OCI-LY1 (cell line): ENCODE data around the gene NPAS3.

Experiments
- EZH2 ChIP-seq: fragments of 200-600 bp; sonication (generic), shearing (Covaris generic); IDR thresholded peaks from 2 replicates; pipeline ENCODE4 v1.8.0; 2017; ENCODE audit warnings: borderline replicate concordance, mixed run types, mild to moderate bottlenecking, antibody characterized with exemption, low read length, moderate library complexity, mixed read lengths
- TF ChIP-seq, protein P1 (sequence below): fragments of 200-600 bp; sonication (generic), shearing (Covaris generic); IDR thresholded peaks from 2 replicates; pipeline ENCODE4 v1.5.1; 2017; ENCODE audit warnings: mild to moderate bottlenecking, antibody characterized with exemption, low read length, moderate library complexity, mixed read lengths

DNA sequence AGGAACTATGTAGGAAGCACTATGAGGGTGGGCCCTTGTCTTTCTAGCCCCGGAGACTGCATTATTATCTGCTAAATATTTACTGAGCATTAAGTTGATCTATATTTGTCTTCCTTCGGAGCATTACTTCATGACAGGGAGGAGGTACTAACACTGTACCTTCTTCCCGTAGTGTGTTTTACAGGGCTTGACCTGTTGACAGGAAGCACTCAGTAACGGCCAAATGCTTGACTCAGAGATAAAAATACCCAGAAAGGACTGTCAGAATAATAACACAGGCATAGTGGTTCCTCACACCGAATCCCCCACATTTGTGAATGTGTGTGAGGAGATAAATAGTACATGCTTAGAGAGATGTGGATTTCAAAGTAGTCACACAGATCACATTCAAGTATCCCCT is 545.6 kb downstream of the NPAS3 start:
- TF ChIP-seq, protein P1, sequence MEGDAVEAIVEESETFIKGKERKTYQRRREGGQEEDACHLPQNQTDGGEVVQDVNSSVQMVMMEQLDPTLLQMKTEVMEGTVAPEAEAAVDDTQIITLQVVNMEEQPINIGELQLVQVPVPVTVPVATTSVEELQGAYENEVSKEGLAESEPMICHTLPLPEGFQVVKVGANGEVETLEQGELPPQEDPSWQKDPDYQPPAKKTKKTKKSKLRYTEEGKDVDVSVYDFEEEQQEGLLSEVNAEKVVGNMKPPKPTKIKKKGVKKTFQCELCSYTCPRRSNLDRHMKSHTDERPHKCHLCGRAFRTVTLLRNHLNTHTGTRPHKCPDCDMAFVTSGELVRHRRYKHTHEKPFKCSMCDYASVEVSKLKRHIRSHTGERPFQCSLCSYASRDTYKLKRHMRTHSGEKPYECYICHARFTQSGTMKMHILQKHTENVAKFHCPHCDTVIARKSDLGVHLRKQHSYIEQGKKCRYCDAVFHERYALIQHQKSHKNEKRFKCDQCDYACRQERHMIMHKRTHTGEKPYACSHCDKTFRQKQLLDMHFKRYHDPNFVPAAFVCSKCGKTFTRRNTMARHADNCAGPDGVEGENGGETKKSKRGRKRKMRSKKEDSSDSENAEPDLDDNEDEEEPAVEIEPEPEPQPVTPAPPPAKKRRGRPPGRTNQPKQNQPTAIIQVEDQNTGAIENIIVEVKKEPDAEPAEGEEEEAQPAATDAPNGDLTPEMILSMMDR, result no peak
- no peak for TF ChIP-seq EZH2
